AG04450 (cell line): ENCODE results near the gene PTPN1. TPM values are rescaled to one million over a fixed set of nuclear protein-coding genes. Genes with fewer than 3 reads are reported as not detected.
A peak's percentile ranks its signal among the peaks of the same experiment; 100 is the strongest.

Experiments used
- CTCF ChIA-PET: fragments of 300-600, 350-600 bp; formaldehyde crosslinking; extraction: SDS; loops from one replicate; lab custom pipeline; 2022; ENCODE audit warnings: antibody characterized with exemption, inconsistent platforms; lab: Charles Lee
- POLR2A ChIA-PET: fragments of 350-600 bp; formaldehyde crosslinking; extraction: SDS; loops from one replicate; lab custom pipeline; 2021; ENCODE audit warnings: antibody characterized with exemption, inconsistent platforms; lab: Yijun Ruan, JAX
- DNase-seq: peaks from one replicate; pipeline ENCODE4 v3.0.0-alpha.2; 2011; ENCODE audit warnings: low read depth, low spot score
- H3K27ac ChIP-seq: one replicate; pipeline ENCODE4 v1.5.1; 2012; ENCODE audit warnings: low read depth, low read length, control low read depth
- H3K27me3 ChIP-seq: one replicate; pipeline ENCODE4 v1.6.0; 2012; ENCODE audit warnings: low read length; ENCODE audit not compliant: control insufficient read depth, insufficient read depth
- H3K4me3 ChIP-seq: 2 replicates; pipeline ENCODE4 v1.5.1; 2011; ENCODE audit warnings: mild to moderate bottlenecking, low read depth, low read length, control low read depth
- H3K9me3 ChIP-seq: 2 replicates; pipeline ENCODE4 v1.5.1; 2012; ENCODE audit warnings: low read length; ENCODE audit not compliant: control insufficient read depth, insufficient read depth
- CTCF ChIP-seq: IDR thresholded peaks from 2 replicates; pipeline ENCODE4 v1.5.1; 2011; ENCODE audit warnings: low read depth, low read length, control low read depth, inconsistent platforms
- polyA plus RNA-seq: library from polyadenylated mRNA; depleted of rRNA; stranded (reverse); fragments of >200 nt; gene quantifications from 2 replicates; pipeline ENCODE4 v1.2.3, GENCODE V29; 2011

PTPN1 gene
- polyA plus RNA-seq, 1 experiment: 54.7 TPM

- H3K27me3 ChIP-seq: no peaks in the 10 kb centered on the region
- no peak for DNase-seq
- ChIA-PET POLR2A (no interaction called here), CTCF (interaction anchor here (0.8 to 2.4 kb wide), 8 partner anchors 9 to 392 kb away, joined by 3 to 8 read pairs (median 4); no protein-coding TSS in a partner anchor)
- H3K9me3 ChIP-seq: no peaks in the 10 kb centered on the region; the same call in 1 of the 2 replicates
- no peak for TF ChIP-seq CTCF
- H3K4me3 ChIP-seq: no peak overlapping the region
- no peak overlapping the region for H3K27ac ChIP-seq
Observed at GRCh38 chr20:50579511-50579910, 69.3 kb downstream of the PTPN1 start.

GRCh38 chr20:50580016-50580747 is 70.0 kb downstream of the PTPN1 start:
- DNase-seq: no peak
- CTCF ChIA-PET: interaction anchor here (0.8 to 2.4 kb wide), 4 partner anchors 8 to 207 kb away, joined by 3 to 8 read pairs (median 6); no protein-coding TSS in a partner anchor
- peak; percentile 73 for TF ChIP-seq CTCF
- Histone ChIP-seq H3K4me3 (no peak overlapping the region), H3K27ac (no peak overlapping the region), H3K9me3 (no peaks in the 10 kb centered on the region; the same call in 1 of the 2 replicates), H3K27me3 (no peaks in the 10 kb centered on the region)
- POLR2A ChIA-PET: no interaction called here

- DNase-seq: no peak
- ChIA-PET POLR2A (interaction anchor here (0.6 kb wide), 1 partner anchor 46 kb away, joined by 3 read pairs; no protein-coding TSS in a partner anchor), CTCF (interaction anchor here (1.0 to 2.4 kb wide), 3 partner anchors 117 to 168 kb away, joined by 3 to 7 read pairs (median 4); no protein-coding TSS in a partner anchor)
- Histone ChIP-seq H3K9me3 (no peaks in the 10 kb centered on the region; the same call in 1 of the 2 replicates), H3K27ac (no peak overlapping the region), H3K27me3 (no peaks in the 10 kb centered on the region), H3K4me3 (no peak overlapping the region)
- TF ChIP-seq CTCF: no peak
Observed at GRCh38 chr20:50580842-50581544, 70.8 kb downstream of the PTPN1 start.

- TF ChIP-seq CTCF: no peak
- no peak for DNase-seq
- ChIA-PET POLR2A (no interaction called here), CTCF (interaction anchor here (0.5 to 1.2 kb wide), 4 partner anchors 10 to 194 kb away, joined by 3 to 4 read pairs (median 4); no protein-coding TSS in a partner anchor)
- Histone ChIP-seq H3K27me3 (no peaks in the 10 kb centered on the region), H3K9me3 (no peaks in the 10 kb centered on the region; the same call in 1 of the 2 replicates), H3K27ac (no peak overlapping the region), H3K4me3 (no peak overlapping the region)
Observed at GRCh38 chr20:50582092-50582491, 71.9 kb downstream of the PTPN1 start.
